Measurements from ENCODE around the gene SEMA7A.

SEMA7A gene

GRCh38 chr15:74443100-74443909 lies 9.5 kb upstream of the SEMA7A start:
- no peaks in the 10 kb centered on the region for H3K9me3 Mint-ChIP-seq
- H3K4me1 Mint-ChIP-seq (ENCODE audit: low read depth), result peaks cover 6% of the 10 kb centered on the region
- H3K27ac Mint-ChIP-seq, result no peak overlapping the region
- no peaks in the 10 kb centered on the region for H3K27me3 Mint-ChIP-seq
- DNase-seq, result no peak
- no peak overlapping the region for H3K4me3 Mint-ChIP-seq
- peaks cover 43% of the 10 kb centered on the region for H3K36me3 Mint-ChIP-seq (ENCODE audit: low read depth)

GRCh38 chr15:74442604-74443003 lies 8.8 kb upstream of the SEMA7A start:
- peaks cover 9% of the 10 kb centered on the region for H3K4me1 Mint-ChIP-seq (ENCODE audit: low read depth)
- H3K4me3 Mint-ChIP-seq, result no peak overlapping the region
- no peak overlapping the region for H3K27ac Mint-ChIP-seq
- DNase-seq, result no peak
- peaks cover 36% of the 10 kb centered on the region for H3K36me3 Mint-ChIP-seq (ENCODE audit: low read depth)
- H3K27me3 Mint-ChIP-seq, result no peaks in the 10 kb centered on the region
- no peaks in the 10 kb centered on the region for H3K9me3 Mint-ChIP-seq

GRCh38 chr15:74442063-74442462 lies 8.3 kb upstream of the SEMA7A start:
- H3K27ac Mint-ChIP-seq, result peak overlapping the region; percentile 0
- no peaks in the 10 kb centered on the region for H3K27me3 Mint-ChIP-seq
- no peak overlapping the region for H3K4me3 Mint-ChIP-seq

GRCh38 chr15:74441248-74441941 lies 7.6 kb upstream of the SEMA7A start:
- no peaks in the 10 kb centered on the region for H3K9me3 Mint-ChIP-seq
- peaks cover 18% of the 10 kb centered on the region for H3K4me1 Mint-ChIP-seq (ENCODE audit: low read depth)
- peaks cover 24% of the 10 kb centered on the region for H3K36me3 Mint-ChIP-seq (ENCODE audit: low read depth)
- H3K4me3 Mint-ChIP-seq, result no peak overlapping the region
- DNase-seq, result no peak
- no peak overlapping the region for H3K27ac Mint-ChIP-seq
- H3K27me3 Mint-ChIP-seq, result no peaks in the 10 kb centered on the region

More at GRCh38 chr15:74442063-74442462, 8.3 kb upstream of the SEMA7A start:
- peaks cover 11% of the 10 kb centered on the region for H3K4me1 Mint-ChIP-seq (ENCODE audit: low read depth)
- H3K36me3 Mint-ChIP-seq (ENCODE audit: low read depth), result peaks cover 31% of the 10 kb centered on the region
- DNase-seq, result no peak
- H3K9me3 Mint-ChIP-seq, result no peaks in the 10 kb centered on the region

- H3K9me3 Mint-ChIP-seq, result no peaks in the 10 kb centered on the region
- DNase-seq, result peak; percentile 85
- H3K36me3 Mint-ChIP-seq (ENCODE audit: low read depth), result no peaks in the 10 kb centered on the region
- H3K4me1 Mint-ChIP-seq (ENCODE audit: low read depth), result peaks cover 43% of the 10 kb centered on the region
- peak overlapping the region; percentile 15 for H3K27ac Mint-ChIP-seq
- H3K4me3 Mint-ChIP-seq, result no peak overlapping the region
- no peaks in the 10 kb centered on the region for H3K27me3 Mint-ChIP-seq
Observed at GRCh38 chr15:74438721-74439316, 5.1 kb upstream of the SEMA7A start.

- Mint-ChIP-seq H3K9me3 (no peaks in the 10 kb centered on the region), H3K4me1 (ENCODE audit: low read depth) (peaks cover 43% of the 10 kb centered on the region)
Observed at GRCh38 chr15:74438206-74438605, 4.4 kb upstream of the SEMA7A start.

GRCh38 chr15:74434263-74435136 lies 742 bp upstream of the SEMA7A start:
- peaks cover 67% of the 10 kb centered on the region for H3K4me1 Mint-ChIP-seq (ENCODE audit: low read depth)
- H3K4me3 Mint-ChIP-seq, result peak overlapping the region; percentile 82
- H3K27me3 Mint-ChIP-seq, result no peaks in the 10 kb centered on the region
- DNase-seq, result no peak
- H3K27ac Mint-ChIP-seq, result peak overlapping the region; percentile 93
- H3K36me3 Mint-ChIP-seq (ENCODE audit: low read depth), result peaks cover 34% of the 10 kb centered on the region
- no peaks in the 10 kb centered on the region for H3K9me3 Mint-ChIP-seq

More at GRCh38 chr15:74438206-74438605, 4.4 kb upstream of the SEMA7A start:
- no peaks in the 10 kb centered on the region for H3K27me3 Mint-ChIP-seq
- DNase-seq, result peak; percentile 41
- H3K4me3 Mint-ChIP-seq, result no peak overlapping the region
- peak overlapping the region; percentile 1 for H3K27ac Mint-ChIP-seq
- H3K36me3 Mint-ChIP-seq (ENCODE audit: low read depth), result no peaks in the 10 kb centered on the region

- peak overlapping the region; percentile 90 for H3K27ac Mint-ChIP-seq
- H3K9me3 Mint-ChIP-seq, result no peaks in the 10 kb centered on the region
- H3K4me3 Mint-ChIP-seq, result peak overlapping the region; percentile 95
- DNase-seq, result peak; percentile 46
- H3K36me3 Mint-ChIP-seq (ENCODE audit: low read depth), result peaks cover 48% of the 10 kb centered on the region
- H3K27me3 Mint-ChIP-seq, result no peaks in the 10 kb centered on the region
- H3K4me1 Mint-ChIP-seq (ENCODE audit: low read depth), result peaks cover 72% of the 10 kb centered on the region
Observed at GRCh38 chr15:74432968-74433591, 678 bp downstream of the SEMA7A start.

GRCh38 chr15:74432271-74432967 lies 1.3 kb downstream of the SEMA7A start:
- H3K27ac Mint-ChIP-seq, result peak overlapping the region; percentile 90
- H3K27me3 Mint-ChIP-seq, result no peaks in the 10 kb centered on the region
- H3K36me3 Mint-ChIP-seq (ENCODE audit: low read depth), result peaks cover 55% of the 10 kb centered on the region
- H3K4me3 Mint-ChIP-seq, result peak overlapping the region; percentile 95
- no peaks in the 10 kb centered on the region for H3K9me3 Mint-ChIP-seq
- DNase-seq, result no peak
- peaks cover 78% of the 10 kb centered on the region for H3K4me1 Mint-ChIP-seq (ENCODE audit: low read depth)

GRCh38 chr15:74431645-74432044 lies 2.1 kb downstream of the SEMA7A start:
- peak overlapping the region; percentile 95 for H3K4me3 Mint-ChIP-seq
- H3K27ac Mint-ChIP-seq, result peak overlapping the region; percentile 90
- peaks cover 78% of the 10 kb centered on the region for H3K4me1 Mint-ChIP-seq (ENCODE audit: low read depth)

GRCh38 chr15:74431116-74431515 lies 2.6 kb downstream of the SEMA7A start:
- H3K9me3 Mint-ChIP-seq, result no peaks in the 10 kb centered on the region
- H3K36me3 Mint-ChIP-seq (ENCODE audit: low read depth), result peaks cover 68% of the 10 kb centered on the region
- H3K4me3 Mint-ChIP-seq, result peak overlapping the region; percentile 95
- H3K27ac Mint-ChIP-seq, result peak overlapping the region; percentile 90
- no peaks in the 10 kb centered on the region for H3K27me3 Mint-ChIP-seq
- peaks cover 78% of the 10 kb centered on the region for H3K4me1 Mint-ChIP-seq (ENCODE audit: low read depth)
- DNase-seq, result no peak

More at GRCh38 chr15:74431645-74432044, 2.1 kb downstream of the SEMA7A start:
- no peaks in the 10 kb centered on the region for H3K27me3 Mint-ChIP-seq
- H3K36me3 Mint-ChIP-seq (ENCODE audit: low read depth), result peaks cover 63% of the 10 kb centered on the region
- no peak for DNase-seq
- H3K9me3 Mint-ChIP-seq, result no peaks in the 10 kb centered on the region

- H3K36me3 Mint-ChIP-seq (ENCODE audit: low read depth), result peaks cover 74% of the 10 kb centered on the region
- H3K27me3 Mint-ChIP-seq, result no peaks in the 10 kb centered on the region
- peak overlapping the region; percentile 95 for H3K4me3 Mint-ChIP-seq
- H3K4me1 Mint-ChIP-seq (ENCODE audit: low read depth), result peaks cover 77% of the 10 kb centered on the region
- DNase-seq, result no peak
- H3K9me3 Mint-ChIP-seq, result no peaks in the 10 kb centered on the region
- peak overlapping the region; percentile 90 for H3K27ac Mint-ChIP-seq
Observed at GRCh38 chr15:74430510-74430951, 3.2 kb downstream of the SEMA7A start.

GRCh38 chr15:74429781-74430400 lies 3.9 kb downstream of the SEMA7A start:
- no peaks in the 10 kb centered on the region for H3K27me3 Mint-ChIP-seq
- peaks cover 76% of the 10 kb centered on the region for H3K4me1 Mint-ChIP-seq (ENCODE audit: low read depth)

More at GRCh38 chr15:74429781-74430400, 3.9 kb downstream of the SEMA7A start:
- peaks cover 80% of the 10 kb centered on the region for H3K36me3 Mint-ChIP-seq (ENCODE audit: low read depth)
- peak overlapping the region; percentile 90 for H3K27ac Mint-ChIP-seq
- no peak for DNase-seq
- no peaks in the 10 kb centered on the region for H3K9me3 Mint-ChIP-seq
- H3K4me3 Mint-ChIP-seq, result peak overlapping the region; percentile 95

All from activated T-cell treated with anti-CD3 and anti-CD28 coated beads, Interleukin-2, amount 50 U/mL, for 24 hours (primary cell).